ENCODE data around the gene LRRC10B.
"Not testable (repeated sequence)": the region's sequence is repeated elsewhere in the genome, so short reads cannot be mapped to it uniquely, and the experiment has no call there.

Gene LRRC10B

DNA sequence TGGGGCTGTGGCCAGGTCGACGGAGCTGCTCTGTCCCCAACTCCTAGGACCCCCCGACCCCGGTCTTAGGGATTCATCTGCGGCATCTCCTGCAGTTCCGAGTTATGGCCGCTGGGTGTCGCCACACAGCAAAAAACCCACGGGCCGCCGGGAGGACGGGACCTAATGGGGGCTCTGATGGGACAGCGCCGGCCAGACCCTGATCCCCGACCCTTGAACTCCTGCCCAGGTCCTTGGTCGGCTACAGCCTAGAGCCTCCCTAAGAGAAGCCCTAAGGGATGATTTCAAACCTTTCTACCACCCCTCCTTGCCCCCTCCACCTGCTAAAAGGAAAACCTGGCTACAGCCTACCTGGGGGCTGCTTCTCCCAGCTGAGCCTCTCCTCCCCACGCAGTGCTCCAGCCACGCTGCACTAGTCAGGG, 30.8 kb upstream of the LRRC10B start:
- Histone ChIP-seq H3K4me1 (ENCODE audit: control insufficient read depth, insufficient read depth, low read length) (peaks cover 8% of the 10 kb centered on the region), H3K9ac (ENCODE audit: low read length) (no peak overlapping the region), H3K27me3 (ENCODE audit: control insufficient read depth, insufficient read depth, low read length) (no peaks in the 10 kb centered on the region), H3K4me3 (ENCODE audit: low read length) (no peak overlapping the region), H3K36me3 (ENCODE audit: control insufficient read depth, insufficient read depth, low read length) (no peaks in the 10 kb centered on the region), H3K27ac (ENCODE audit: low read depth, low read length) (no peak overlapping the region)

GRCh38 chr11:61479360-61480058, 29.0 kb upstream of the LRRC10B start:
- H3K27me3 ChIP-seq (ENCODE audit: control insufficient read depth, insufficient read depth, low read length); H3K4me1 ChIP-seq (ENCODE audit: control insufficient read depth, insufficient read depth, low read length); H3K36me3 ChIP-seq (ENCODE audit: control insufficient read depth, insufficient read depth, low read length); H3K4me3 ChIP-seq (ENCODE audit: low read length); H3K9ac ChIP-seq (ENCODE audit: low read length); H3K27ac ChIP-seq (ENCODE audit: low read depth, low read length): not testable (repeated sequence)

DNA sequence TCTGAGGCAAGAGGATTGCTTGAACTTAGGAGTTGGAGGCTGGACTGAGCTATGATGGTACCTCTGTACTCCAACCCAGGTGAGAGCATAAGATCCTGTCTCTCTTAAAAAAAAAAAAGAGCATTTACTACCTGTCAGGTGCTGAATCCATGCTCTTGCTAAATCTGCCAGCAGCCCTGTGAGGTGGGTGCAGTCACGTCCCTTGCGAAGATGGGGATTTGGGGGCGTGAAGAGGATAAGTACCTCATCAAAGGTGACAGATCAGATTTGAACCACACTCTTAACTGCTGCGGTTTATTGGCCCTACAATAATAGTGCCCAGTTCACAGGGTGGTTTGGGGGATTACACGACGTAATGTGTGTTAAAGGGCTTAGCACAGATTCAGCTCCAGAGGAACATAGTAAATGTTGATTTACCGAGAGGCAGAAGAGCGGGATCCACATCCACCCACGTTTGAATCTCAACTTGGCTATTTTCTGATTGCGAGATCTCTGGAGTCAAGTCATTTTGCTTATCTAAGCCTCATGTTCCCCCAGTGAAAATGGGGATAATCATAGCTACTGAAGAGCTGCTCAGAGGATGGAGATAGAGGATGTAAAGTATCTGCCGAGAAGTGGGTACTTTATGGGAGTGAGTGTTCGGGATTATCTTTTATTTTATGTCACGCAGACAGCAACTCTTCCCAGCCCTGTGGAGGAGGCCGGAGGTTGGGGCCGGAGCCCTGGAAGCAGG, 28.1 kb upstream of the LRRC10B start:
- H3K4me1 ChIP-seq (ENCODE audit: control insufficient read depth, insufficient read depth, low read length) = peaks cover 6% of the 10 kb centered on the region
- H3K9ac ChIP-seq (ENCODE audit: low read length) = no peak overlapping the region
- no peaks in the 10 kb centered on the region for H3K27me3 ChIP-seq (ENCODE audit: control insufficient read depth, insufficient read depth, low read length)
- H3K36me3 ChIP-seq (ENCODE audit: control insufficient read depth, insufficient read depth, low read length) = no peaks in the 10 kb centered on the region
- no peak overlapping the region for H3K4me3 ChIP-seq (ENCODE audit: low read length)
- no peak overlapping the region for H3K27ac ChIP-seq (ENCODE audit: low read depth, low read length)

DNA sequence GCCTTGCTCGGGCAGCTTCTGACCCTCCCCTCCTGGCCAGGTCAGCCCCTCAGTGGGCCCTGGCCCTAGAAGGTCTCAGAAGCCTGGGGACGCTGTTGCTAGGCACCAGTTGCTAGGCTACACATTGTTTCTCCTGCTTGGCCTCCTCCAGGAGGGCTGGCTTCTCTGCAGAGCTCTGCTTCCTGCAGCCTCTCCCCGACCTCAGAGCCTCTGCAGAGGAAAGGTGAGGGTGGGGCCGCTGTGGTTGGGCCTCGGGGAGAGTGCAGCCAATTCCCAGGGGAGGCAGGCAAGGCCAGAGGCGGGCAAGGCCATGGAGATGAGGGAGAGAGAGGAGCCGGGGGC, 27.6 kb upstream of the LRRC10B start:
- no peak overlapping the region for H3K4me3 ChIP-seq (ENCODE audit: low read length)
- H3K4me1 ChIP-seq (ENCODE audit: control insufficient read depth, insufficient read depth, low read length) = peaks cover 6% of the 10 kb centered on the region
- H3K9ac ChIP-seq (ENCODE audit: low read length) = no peak overlapping the region
- no peaks in the 10 kb centered on the region for H3K36me3 ChIP-seq (ENCODE audit: control insufficient read depth, insufficient read depth, low read length)
- H3K27me3 ChIP-seq (ENCODE audit: control insufficient read depth, insufficient read depth, low read length) = no peaks in the 10 kb centered on the region
- no peak overlapping the region for H3K27ac ChIP-seq (ENCODE audit: low read depth, low read length)

GRCh38 chr11:61481806-61482205, 26.7 kb upstream of the LRRC10B start:
- peaks cover 6% of the 10 kb centered on the region for H3K4me1 ChIP-seq (ENCODE audit: control insufficient read depth, insufficient read depth, low read length)
- no peak overlapping the region for H3K4me3 ChIP-seq (ENCODE audit: low read length)
- no peaks in the 10 kb centered on the region for H3K27me3 ChIP-seq (ENCODE audit: control insufficient read depth, insufficient read depth, low read length)
- H3K27ac ChIP-seq (ENCODE audit: low read depth, low read length) = no peak overlapping the region
- H3K36me3 ChIP-seq (ENCODE audit: control insufficient read depth, insufficient read depth, low read length) = no peaks in the 10 kb centered on the region
- no peak overlapping the region for H3K9ac ChIP-seq (ENCODE audit: low read length)

- Histone ChIP-seq H3K4me3 (ENCODE audit: low read length) (no peak overlapping the region), H3K36me3 (ENCODE audit: control insufficient read depth, insufficient read depth, low read length) (no peaks in the 10 kb centered on the region)
Measured at GRCh38 chr11:61482513-61482912, 26.0 kb upstream of the LRRC10B start.

DNA sequence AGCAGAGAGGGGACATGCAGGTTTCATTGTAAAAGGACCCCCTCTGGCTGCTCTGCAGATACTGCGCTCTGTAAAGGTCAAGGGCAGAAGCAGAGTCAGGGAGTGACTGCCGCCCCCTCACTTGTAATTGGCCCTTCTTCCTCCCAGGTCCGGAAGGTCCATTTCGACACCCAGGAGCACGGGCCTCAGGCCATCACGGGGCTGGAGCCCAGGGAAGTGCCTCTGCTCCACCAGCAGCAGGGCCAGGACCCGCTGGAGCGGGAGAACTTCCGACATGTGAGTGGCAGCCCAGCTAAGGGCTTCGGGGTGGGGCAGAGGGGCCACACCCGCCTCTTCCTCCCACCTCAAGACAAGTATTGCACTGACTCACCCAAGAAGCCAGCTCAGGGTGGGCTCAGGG, 24.0 kb upstream of the LRRC10B start:
- no peaks in the 10 kb centered on the region for H3K36me3 ChIP-seq (ENCODE audit: control insufficient read depth, insufficient read depth, low read length)
- H3K9ac ChIP-seq (ENCODE audit: low read length) = no peak overlapping the region
- no peaks in the 10 kb centered on the region for H3K27me3 ChIP-seq (ENCODE audit: control insufficient read depth, insufficient read depth, low read length)
- H3K27ac ChIP-seq (ENCODE audit: low read depth, low read length) = no peak overlapping the region
- H3K4me3 ChIP-seq (ENCODE audit: low read length) = no peak overlapping the region
- H3K4me1 ChIP-seq (ENCODE audit: control insufficient read depth, insufficient read depth, low read length) = peaks cover 10% of the 10 kb centered on the region

More at GRCh38 chr11:61482513-61482912, 26.0 kb upstream of the LRRC10B start:
- Histone ChIP-seq H3K4me1 (ENCODE audit: control insufficient read depth, insufficient read depth, low read length) (peaks cover 4% of the 10 kb centered on the region), H3K27me3 (ENCODE audit: control insufficient read depth, insufficient read depth, low read length) (no peaks in the 10 kb centered on the region), H3K27ac (ENCODE audit: low read depth, low read length) (no peak overlapping the region), H3K9ac (ENCODE audit: low read length) (no peak overlapping the region)

GRCh38 chr11:61485080-61485479, 23.5 kb upstream of the LRRC10B start:
- H3K27me3 ChIP-seq (ENCODE audit: control insufficient read depth, insufficient read depth, low read length) = no peaks in the 10 kb centered on the region
- no peak overlapping the region for H3K27ac ChIP-seq (ENCODE audit: low read depth, low read length)
- no peaks in the 10 kb centered on the region for H3K36me3 ChIP-seq (ENCODE audit: control insufficient read depth, insufficient read depth, low read length)
- peaks cover 15% of the 10 kb centered on the region for H3K4me1 ChIP-seq (ENCODE audit: control insufficient read depth, insufficient read depth, low read length)
- no peak overlapping the region for H3K4me3 ChIP-seq (ENCODE audit: low read length)
- H3K9ac ChIP-seq (ENCODE audit: low read length) = no peak overlapping the region

DNA sequence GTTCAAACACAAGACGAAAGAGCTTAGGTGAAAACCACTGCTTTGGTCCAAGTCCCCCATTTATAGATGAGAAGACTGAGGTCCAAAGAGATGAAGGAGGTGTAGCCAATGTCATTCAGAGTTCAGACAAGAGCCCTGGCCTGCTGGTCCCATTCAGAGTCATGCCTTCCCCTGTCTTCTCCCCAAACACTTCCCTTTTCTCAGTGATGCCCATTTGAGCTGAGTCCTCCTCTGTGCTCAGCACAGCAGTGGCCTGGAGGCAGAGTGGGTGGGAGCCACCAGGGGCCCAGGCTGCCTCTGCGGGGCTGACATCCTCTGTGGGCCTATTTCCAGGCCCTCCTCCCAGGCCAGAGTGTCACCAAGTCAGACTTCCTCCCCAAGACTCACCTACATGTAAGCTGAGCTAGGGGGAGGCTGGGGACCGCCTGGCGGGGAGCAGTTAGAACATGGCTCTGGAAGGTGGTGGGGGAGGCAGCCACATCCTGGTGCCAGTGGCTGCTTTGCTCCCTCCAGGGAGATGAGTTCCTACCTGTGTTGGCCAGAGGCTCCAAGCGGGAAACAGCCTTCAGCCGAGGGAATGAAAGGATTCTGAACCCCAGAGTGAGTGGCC, 22.4 kb upstream of the LRRC10B start:
- Histone ChIP-seq H3K27ac (ENCODE audit: low read depth, low read length) (no peak overlapping the region), H3K36me3 (ENCODE audit: control insufficient read depth, insufficient read depth, low read length) (no peaks in the 10 kb centered on the region), H3K9ac (ENCODE audit: low read length) (no peak overlapping the region), H3K27me3 (ENCODE audit: control insufficient read depth, insufficient read depth, low read length) (no peaks in the 10 kb centered on the region), H3K4me1 (ENCODE audit: control insufficient read depth, insufficient read depth, low read length) (peaks cover 21% of the 10 kb centered on the region), H3K4me3 (ENCODE audit: low read length) (no peak overlapping the region)

GRCh38 chr11:61486779-61487178, 21.8 kb upstream of the LRRC10B start:
- H3K4me1 ChIP-seq (ENCODE audit: control insufficient read depth, insufficient read depth, low read length) = peaks cover 21% of the 10 kb centered on the region
- no peak overlapping the region for H3K9ac ChIP-seq (ENCODE audit: low read length)
- no peaks in the 10 kb centered on the region for H3K36me3 ChIP-seq (ENCODE audit: control insufficient read depth, insufficient read depth, low read length)
- no peak overlapping the region for H3K4me3 ChIP-seq (ENCODE audit: low read length)
- no peaks in the 10 kb centered on the region for H3K27me3 ChIP-seq (ENCODE audit: control insufficient read depth, insufficient read depth, low read length)
- H3K27ac ChIP-seq (ENCODE audit: low read depth, low read length) = no peak overlapping the region

DNA sequence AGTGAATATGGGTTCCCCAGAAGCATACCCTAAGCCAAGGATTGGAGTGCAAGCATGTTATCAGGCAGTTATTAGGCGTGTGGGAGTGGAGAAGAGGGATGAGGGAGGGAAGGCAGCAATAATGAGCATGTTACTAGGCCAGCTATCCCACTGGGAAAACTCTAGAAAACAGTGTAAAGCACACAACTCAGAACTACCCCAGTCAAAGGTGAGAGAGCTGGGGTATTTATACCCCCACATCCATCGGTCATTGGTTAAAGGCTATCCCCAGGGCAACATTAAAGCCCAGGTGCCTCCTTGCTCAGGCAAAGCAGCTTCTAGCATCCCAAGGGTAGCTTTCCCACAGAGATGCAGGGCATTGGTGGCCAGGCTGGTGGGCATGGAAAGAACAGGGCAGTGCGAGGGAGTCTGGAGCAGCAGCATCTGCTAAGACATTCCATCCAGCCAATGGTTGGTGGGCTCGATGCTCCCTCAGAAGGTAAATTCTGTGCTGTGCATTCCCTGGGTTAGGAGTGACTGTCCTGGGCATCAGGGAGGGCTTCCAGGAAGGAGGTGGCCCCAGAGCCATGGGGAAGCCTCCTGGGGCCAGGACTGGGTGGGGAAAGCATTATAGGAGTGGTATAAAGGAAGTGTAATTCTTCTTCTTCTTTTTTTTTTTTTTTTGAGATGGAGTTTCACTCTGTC, 21.1 kb upstream of the LRRC10B start:
- Histone ChIP-seq H3K36me3 (ENCODE audit: control insufficient read depth, insufficient read depth, low read length) (no peaks in the 10 kb centered on the region), H3K4me1 (ENCODE audit: control insufficient read depth, insufficient read depth, low read length) (peaks cover 21% of the 10 kb centered on the region), H3K4me3 (ENCODE audit: low read length) (no peak overlapping the region), H3K9ac (ENCODE audit: low read length) (no peak overlapping the region), H3K27me3 (ENCODE audit: control insufficient read depth, insufficient read depth, low read length) (no peaks in the 10 kb centered on the region), H3K27ac (ENCODE audit: low read depth, low read length) (no peak overlapping the region)

- peak overlapping the region; percentile 51 for H3K27ac ChIP-seq (ENCODE audit: low read depth, low read length)
- peak overlapping the region; percentile 33 for H3K4me3 ChIP-seq (ENCODE audit: low read length)
- H3K36me3 ChIP-seq (ENCODE audit: control insufficient read depth, insufficient read depth, low read length) = no peaks in the 10 kb centered on the region
- H3K9ac ChIP-seq (ENCODE audit: low read length) = no peak overlapping the region
- no peaks in the 10 kb centered on the region for H3K27me3 ChIP-seq (ENCODE audit: control insufficient read depth, insufficient read depth, low read length)
- peaks cover 21% of the 10 kb centered on the region for H3K4me1 ChIP-seq (ENCODE audit: control insufficient read depth, insufficient read depth, low read length)
Measured at GRCh38 chr11:61488651-61489291, 19.8 kb upstream of the LRRC10B start.
